HG03135 (cell line): ENCODE results near the gene ERFL.
"Not testable (repeated sequence)": the region's sequence is repeated elsewhere in the genome, so short reads cannot be mapped to it uniquely, and the experiment has no call there.

Experiments
- ATAC-seq: cut with Tn5 transposase; IDR thresholded peaks from one replicate; pipeline ENCODE4 v1.9.1; 2021; ENCODE audit warnings: mild to moderate bottlenecking, moderate library complexity; ENCODE audit not compliant: unreplicated experiment

Gene ERFL

DNA sequence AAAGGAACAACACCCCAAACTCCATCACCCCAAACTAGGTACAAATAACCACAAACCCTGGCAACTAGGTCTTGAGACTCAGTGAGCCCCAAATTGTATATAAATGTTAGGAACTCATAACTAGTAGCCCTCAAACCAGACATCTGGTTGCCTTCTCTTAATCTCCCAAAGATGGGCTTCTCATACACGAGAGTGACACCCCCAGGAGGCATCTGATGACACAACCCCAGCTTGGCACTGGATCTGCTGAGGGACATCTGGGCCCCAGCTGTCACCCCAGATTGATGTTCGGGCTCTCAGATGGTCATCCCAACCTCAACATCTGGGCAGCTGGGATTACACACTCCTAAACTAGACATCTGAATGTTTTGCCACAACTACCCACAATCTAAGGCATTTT is 16.1 kb upstream of the ERFL start:
- ATAC-seq = no peak

DNA sequence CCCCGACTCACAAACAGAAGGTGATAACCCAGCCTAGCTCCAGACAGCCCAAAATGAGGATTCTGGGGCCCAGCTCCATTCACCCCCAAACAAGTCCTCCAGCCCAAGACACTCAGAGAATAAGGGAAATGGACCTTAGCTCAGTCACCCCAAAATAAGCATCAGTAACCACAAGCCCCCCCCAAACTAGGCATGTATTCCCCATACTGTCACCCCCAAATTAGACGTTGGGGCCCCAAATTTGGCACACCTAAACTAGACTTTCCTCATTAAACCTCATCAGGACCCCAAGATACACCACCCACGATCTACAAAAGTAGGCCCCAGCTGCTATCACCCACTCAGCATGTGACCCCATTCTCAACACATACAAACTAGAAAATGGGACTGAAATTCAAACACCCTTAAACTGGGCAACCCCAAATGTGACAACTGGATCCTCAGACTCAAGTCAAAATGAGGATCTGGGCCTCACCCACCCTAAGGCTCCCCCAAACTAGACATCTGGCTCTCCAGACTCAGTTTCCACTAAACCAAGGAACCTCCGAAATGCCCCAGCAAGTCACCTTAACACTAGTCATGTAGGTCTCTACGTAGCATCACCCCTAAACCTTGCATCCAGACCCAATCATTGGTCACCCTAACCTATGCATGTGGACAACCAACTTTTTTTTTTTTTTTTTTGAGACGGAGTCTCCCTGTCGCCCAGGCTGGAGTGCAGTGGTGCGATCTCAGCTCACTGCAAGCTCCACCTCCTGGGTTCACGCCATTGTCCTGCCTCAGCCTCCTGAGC is 13.4 kb upstream of the ERFL start:
- no peak for ATAC-seq

DNA sequence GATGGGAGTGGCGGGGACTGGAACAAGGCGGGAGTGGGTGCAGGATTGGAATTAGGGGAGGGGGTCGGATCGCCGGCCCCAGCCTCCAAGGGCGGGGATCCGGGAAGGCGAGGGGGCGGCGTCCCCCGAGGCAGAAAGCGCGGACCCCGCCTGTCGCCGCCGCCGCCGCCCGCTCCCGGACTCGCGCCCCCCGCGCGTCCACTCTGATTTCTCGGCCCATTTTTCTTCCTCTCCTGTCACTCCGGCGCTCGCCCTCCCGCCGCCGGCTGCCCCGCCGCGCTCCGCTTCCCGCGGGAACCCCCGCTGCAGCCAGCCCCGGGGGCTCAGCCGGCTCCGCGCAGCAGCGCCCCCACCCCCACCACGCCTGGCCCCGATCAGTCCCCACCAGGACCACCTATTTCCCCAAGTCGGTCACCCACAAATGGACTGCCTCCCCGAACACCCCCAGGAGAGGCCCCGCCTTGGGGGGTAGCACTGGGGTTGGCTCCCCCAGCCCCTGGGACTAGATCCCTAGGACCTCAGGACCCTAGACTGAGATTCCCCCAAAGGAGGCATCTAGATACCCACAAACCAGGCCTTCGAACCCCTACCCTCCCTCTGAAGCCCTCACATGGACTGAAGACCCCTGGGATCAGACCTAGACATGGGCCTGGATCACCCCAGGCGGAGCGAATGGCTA is 12.6 kb upstream of the ERFL start:
- no peak for ATAC-seq

DNA sequence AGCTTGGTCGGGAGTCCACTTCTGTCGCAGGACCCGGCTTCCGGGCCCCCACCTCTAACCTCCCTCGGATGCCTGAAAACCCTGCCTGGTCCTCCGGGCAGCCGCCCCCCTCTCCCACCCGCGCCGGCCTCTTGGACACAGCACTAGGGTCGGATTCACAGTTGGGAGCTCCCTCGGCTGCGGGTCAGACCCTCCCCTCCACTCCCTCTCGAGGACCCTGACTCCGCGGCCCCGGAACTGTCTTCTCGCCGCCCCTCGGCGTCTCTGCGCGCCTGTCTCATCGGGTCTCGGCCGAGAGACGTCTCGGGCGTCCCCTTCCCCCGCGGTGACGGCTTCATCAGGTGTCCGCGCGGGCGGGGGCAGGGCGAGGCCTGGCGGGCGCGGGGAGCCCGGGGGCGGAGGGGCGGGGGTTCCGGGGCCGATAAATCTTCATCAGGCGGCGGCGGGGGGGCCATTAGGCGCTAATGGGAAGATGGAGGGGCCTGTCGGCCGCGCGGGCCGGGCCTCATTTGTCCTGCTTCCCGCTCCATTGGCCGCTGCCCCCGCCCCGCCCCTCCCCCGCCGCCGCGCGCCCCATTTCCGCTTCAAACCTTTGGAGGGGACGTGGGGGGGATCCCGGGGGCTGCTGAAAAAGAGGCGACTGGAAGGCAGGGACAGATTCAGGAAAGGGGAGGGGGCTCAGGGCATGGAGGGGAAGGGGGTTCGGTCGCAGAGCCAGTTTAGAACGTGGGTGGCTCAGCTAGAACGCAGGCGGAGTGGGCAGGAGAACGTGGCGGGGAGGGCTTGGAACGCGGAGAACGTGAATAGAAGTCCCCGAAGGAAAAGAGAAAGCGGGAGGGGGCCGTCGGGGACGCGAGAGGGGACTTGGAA is 11.8 kb upstream of the ERFL start:
- ATAC-seq = no peak

DNA sequence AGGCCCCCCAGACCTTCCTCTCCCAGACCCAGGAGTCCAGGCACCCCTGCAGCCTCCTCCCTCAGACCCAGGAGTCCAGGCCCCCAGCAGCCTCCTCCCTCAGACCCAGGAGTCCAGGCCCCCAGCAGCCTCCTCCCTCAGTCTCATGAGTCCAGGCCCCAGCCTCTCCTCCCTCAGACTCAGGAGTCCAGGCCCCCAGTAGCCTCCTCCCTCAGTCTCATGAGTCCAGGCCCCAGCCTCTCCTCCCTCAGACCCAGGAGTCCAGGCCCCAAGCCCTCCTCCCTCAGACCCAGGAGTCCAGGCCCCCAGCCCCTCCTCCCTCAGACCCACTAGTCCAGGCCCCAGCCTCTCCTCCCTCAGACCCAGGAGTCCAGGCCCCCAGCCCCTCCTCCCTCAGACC is 11.0 kb upstream of the ERFL start:
- ATAC-seq = not testable (repeated sequence)

DNA sequence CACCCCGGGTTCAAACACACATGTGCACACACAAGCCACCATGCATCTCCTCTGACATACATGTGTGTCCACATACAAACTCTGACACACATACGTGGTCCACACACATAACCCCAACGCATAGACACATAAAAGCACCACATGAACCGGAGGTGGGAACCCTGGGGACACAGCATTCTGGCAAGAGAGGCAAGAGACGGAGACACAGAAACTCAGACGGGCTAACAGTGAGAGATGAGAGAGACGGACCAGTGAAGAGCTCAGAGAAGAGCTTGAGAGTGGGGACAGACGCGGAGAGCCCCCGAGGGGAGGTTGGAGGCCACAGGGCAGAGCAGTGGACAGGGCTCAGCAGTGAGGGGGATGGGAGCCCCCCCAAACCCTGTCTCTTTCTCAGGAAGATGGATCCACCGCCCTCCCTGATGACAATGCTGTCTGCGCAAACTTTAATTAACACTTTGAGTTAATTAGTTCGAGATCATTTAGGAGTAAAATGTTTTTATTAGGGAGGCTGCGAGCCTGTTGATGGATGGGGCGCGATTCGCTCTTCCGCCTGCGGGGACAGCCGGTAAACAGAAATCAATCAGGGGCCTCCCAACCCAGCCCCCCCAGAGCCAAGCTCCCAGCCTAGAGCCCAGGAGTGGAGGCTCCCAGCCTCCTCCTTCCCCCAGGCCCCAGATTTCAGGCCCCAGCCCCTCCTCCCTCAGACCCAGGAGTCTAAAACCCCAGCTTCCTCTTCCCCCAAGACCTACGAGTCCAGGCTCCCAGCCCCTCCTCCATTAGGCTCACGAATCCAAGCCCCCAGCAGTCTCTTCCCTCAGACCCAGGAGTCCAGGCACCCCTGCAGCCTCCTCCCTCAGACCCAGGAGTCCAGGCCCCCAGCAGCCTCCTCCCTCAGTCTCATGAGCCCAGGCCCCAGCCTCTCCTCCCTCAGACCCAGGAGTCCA is 9.5 kb upstream of the ERFL start:
- ATAC-seq = no peak

DNA sequence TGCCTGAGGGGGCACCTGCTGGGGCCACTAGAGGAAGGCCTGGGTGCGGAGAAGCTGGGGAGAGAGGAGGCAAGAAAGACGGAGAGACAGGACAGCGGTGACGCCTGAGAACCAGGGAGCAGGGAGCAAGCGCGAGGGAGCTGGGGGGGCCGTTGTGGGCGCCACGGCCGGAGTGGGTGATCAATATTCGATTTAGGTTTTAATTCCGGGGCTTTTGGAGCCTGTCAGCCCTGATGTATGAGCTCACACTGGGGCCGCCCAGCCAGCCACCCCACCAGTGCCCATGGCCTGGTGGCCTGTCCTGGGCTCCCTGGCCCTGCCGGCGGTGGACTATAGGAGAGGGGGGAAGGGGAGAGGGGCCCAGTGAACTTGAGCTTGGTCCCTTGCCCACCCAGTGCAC is 8.7 kb upstream of the ERFL start:
- no peak for ATAC-seq

DNA sequence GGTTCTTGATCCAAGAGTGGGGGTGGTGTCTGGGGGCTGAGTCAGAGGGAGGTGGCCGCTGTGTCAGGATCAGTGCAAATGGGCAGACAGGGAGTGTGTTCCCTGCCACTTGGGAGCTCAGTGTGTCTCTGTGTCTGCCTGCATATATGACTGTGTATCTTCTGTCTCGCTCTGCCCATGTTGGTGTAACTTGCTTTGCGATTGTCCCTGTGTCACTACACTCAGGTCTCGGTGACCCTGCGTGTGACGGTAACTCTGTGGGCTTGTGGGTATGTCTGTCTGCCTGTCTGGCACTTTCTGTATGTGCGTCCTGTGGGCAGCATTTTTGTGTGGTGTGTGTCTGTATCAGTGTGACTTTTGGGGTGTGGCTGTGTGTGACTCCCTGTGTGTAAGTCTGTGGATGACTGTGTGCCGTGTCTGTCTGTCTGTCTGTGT is 8.2 kb upstream of the ERFL start:
- no peak for ATAC-seq

DNA sequence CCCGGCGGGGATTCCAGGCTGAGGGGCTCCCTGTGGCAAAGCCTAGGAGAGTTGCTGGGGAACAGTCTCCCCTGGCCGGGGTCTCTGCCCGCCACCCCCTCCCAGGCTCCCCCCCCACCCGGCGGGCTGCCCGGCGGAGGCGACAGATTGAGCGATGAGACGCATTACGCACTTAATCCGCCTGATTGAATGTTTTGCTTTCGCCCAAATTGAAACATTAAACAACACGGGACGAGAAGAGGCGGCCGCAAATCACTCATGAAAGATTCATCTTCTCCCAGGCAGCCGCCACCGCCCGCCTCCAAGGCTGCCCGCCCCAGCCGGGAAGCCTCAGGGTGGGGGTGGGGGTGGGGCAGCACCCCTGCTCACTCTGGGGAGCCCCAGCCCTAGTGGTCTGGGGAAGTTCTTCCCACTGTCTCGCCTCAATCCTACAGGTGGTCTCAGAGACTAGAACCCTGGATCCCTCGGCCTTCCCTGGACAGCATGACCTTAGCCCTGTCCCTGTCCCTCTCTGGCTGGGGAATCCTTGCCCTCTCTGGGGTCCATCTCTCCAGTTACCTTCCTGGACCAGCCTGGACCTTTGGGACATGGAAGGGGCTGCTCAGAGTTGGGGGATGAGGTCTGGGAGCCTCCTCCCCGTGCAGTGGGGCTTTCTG is 7.6 kb upstream of the ERFL start:
- no peak for ATAC-seq

DNA sequence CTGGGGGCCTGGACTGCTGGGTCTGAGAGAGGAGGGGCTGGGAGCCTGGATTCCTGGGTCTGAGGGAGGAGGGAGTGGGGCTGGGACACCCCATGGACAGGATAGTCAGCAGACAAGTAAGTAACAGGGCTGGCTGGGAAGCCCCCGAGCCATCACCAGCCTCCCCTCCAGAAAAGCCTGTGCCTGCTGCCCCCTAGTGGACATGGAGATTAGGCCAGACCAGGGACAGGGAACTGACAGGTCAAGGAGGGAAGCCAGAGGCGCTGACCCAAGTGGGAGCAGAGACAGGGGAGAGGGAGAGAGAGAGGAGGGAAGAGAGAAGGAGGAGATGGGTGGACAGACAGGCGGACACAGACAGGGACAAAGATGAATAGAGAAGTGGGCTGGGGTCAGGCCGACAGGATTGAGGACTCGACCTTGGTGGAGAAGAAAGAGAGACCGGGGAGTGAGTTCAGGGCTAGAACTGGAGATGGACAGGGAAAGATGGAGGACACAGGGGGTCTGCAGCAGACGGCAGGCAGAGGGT is 6.7 kb upstream of the ERFL start:
- ATAC-seq = no peak

DNA sequence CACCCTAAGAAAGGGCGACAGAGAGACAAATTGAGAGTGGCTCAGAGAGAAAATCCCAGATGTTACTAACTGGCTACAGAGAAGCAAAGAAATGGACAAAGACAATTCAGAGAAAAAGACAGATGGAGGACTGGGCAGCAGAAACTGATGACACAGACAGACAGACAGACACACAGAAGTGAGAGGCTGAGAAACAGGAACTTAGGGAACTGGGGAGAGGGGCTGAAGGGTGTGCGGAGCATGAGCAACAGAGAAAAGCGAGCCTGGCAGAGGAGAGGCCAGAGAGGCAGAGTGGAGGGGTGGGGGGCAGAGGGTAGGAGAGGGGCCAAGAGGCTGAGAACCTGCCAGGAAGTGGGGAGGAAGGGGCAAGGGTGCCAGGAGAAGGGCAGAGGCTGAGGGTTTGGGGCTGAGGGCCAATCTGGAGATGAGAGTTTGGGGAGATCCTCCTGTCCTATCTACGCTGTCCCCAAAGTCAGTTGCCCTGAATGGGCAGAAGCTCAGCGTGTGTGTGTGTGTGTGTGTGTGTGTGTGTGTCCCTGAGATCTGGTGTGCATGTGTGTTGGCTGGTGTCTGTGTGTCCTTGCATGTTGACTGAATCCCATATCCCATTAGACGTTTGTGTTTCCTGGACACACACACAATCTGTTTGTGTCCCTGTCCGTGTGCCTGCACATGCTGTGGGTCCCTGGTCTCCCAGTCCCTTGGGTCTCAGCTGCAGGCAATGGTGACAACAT is 5.6 kb upstream of the ERFL start:
- ATAC-seq = no peak

DNA sequence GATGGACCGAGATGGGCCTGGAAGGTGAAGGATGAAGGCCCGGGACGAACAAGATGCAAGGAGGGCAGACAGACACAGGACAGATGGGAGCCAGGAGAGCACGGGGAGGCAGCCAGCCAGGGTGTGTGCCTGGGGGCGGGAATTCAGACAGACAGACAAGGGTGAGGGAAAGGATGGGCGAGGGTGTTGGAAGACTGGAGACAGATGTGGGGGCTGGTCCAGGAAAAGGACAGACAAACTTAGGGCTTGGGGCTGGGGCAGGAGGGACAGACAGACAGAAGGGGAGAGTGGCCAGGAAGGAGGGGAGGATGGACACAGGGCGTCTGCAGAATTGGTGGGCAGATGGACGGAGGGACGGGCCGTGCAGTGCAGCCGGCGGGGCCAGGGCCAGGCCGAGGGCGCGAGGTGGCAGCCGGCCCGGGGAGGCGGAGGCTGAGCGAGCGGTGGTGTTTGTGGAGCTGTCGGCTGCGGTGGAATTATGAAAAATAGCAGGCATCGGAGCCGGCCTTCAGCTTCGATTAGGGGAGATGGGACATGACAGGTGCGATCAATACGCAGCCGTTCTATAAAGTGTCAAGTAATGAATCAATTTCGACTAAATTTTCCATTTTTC is 4.6 kb upstream of the ERFL start:
- no peak for ATAC-seq

DNA sequence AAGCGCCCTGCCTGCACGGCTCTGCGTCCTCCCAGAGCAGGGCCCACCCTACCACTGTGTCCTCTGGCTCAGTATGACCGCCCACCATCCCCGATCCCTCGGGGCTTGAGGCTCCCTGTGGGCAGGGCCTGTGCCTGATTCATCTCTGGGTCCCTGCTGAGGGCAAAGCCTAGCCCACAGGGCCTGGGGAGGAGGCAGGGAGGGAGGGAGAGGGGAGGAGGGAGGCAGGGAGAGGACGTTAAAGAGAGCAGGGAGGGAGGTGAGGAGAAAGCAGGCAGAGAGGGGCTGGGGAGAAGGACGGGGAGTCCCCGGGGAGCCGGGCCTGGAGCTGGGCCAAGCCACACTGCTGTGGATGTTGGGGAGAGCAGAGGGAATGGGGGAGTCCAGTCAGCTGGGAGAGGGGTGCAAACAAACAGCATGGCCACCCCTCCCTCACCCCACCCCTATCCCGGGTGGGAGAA is 4.0 kb upstream of the ERFL start:
- no peak for ATAC-seq

DNA sequence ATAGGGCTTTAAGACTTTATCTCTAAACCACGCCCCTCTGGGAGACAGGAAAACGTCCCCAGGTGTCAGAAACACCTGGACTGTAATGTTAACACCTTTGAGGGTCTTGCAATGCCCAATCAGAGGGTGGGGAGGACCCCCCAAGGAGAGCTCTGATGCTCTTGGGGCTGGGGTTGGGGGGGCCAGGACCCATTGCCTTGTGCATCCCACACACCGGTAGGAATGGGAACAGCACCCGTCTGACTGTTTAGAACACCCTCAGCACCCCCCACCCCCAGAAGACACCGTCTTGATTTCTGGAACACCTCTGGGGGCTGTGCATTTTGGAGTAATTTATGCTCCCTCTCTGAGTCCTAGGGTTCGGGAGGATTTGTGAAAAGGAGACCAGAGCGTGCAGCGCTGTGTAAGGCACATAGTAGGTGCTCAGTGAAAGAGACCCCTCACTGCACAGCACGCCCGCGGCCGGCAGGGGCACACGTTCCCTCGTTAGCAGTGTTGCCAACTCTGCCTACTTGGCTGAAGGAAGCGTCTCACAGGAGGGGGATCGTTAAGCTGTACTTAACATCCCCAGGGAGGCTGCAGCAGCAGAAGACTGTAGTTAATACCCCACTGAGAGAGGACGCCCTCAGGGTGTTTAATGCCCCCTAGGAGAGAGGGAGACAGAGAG is 2.8 kb upstream of the ERFL start:
- ATAC-seq = no peak

DNA sequence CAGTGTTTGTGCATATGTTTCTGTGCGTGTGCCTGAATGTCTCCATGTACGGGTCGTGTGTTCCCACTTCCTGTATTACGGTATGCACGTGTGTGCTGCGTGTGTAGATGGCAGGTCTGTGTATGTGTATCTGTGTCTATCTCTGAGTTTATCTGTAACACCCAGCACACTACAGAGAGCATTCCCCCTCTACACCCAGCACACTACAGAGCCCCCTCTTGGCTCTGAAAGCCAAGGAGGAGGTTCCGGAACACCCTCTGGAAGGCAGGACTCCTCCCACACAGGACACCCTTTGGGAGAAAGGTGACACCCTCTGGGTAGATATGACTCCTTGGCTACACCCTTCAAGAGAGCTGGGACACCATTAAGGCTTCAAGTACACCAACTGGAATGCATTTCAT is 2.1 kb upstream of the ERFL start:
- ATAC-seq = no peak

DNA sequence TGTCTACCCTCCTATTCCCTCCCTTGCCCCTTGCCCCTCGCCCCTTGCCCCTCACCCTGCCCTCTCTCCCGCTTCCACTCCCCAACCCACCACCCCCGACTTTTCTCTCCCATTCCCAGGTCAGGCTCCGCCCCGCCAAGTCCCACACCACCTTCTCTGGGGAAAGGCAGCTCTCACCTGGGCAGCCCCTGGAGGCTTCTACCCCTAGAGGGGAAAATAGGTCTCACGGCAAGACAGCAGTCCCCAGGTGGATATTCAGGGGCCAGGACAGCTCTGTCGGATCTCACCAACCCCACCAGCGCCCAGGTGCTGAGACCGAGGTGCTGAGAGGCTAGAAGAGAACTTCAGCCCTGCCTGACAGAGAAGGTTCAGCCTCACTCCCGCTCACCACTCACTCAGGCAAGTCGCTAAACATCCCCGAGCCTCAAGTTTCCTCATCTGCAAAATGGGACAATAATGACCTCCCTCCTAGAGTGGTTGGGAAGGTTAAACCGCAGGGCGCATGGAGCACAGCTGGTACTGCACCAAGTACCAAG is 1.4 kb upstream of the ERFL start:
- ATAC-seq = no peak

DNA sequence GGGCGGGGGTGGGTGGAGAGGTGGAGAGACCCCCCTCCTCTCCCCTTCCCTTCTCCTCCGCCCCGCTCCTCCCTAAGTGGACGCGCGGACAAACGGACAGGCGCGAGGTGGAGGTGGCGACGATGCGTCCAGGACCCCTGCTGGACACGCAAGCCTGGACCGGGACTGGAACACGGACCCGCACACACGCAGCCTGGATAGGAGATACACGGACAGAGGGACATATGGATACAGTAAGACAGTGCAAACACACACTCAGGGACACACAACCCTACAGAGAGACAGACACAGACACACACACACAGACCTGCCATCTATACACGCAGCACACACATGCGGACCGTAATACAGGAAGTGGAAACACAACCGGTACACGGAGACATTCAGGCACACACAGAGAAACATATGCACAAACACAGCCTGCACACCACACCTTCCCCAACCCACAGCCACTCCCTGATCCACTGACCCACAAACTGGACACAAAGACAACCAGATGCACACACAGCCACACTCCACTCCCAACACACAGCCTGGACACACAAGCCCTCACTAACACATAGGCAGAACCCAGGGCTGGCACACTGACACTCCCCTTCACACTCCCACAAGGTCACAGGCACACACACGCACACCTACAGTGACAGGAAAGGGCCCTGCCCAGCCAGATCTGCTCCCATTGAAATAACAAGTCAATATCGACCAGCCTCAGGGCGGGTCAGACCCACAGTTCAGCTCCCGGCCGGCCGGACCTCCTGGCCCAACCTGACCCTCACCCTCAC is 696 bp upstream of the ERFL start:
- ATAC-seq = no peak
